WERI-Rb-1 (cell line): ENCODE measurements around the gene SNX27.
"Not testable (repeated sequence)": the region's sequence is repeated elsewhere in the genome, so short reads cannot be mapped to it uniquely, and the experiment has no call there.

Experiments used
- DNase-seq: peaks from one replicate; pipeline ENCODE4 v3.0.0-alpha.2; 2020
- H3K27ac ChIP-seq: fragments of 250-450 bp; sonication (Bioruptor Pico); 2 replicates; pipeline ENCODE4 v1.5.1; 2020; ENCODE audit warnings: mild to moderate bottlenecking, moderate library complexity
- H3K27me3 ChIP-seq: fragments of 250-450 bp; sonication (Bioruptor Pico); 2 replicates; pipeline ENCODE4 v1.5.1; 2021; ENCODE audit warnings: mild to moderate bottlenecking, low read depth, moderate library complexity; ENCODE audit not compliant: insufficient read depth, severe bottlenecking
- H3K36me3 ChIP-seq: fragments of 250-450 bp; sonication (Bioruptor Pico); 2 replicates; pipeline ENCODE4 v1.5.1; 2020; ENCODE audit warnings: mild to moderate bottlenecking, moderate library complexity
- H3K4me3 ChIP-seq: 2 replicates; pipeline ENCODE4 v1.5.1; 2011; ENCODE audit warnings: low read depth, mild to moderate bottlenecking, control low read depth, low read length
- H3K9me3 ChIP-seq: fragments of 250-450 bp; sonication (Bioruptor Pico); 2 replicates; pipeline ENCODE4 v1.5.1; 2021; ENCODE audit warnings: mild to moderate bottlenecking, moderate library complexity; ENCODE audit not compliant: severe bottlenecking
- TF ChIP-seq, protein P1 (sequence below): IDR thresholded peaks from 2 replicates; pipeline ENCODE4 v1.5.1; 2011; ENCODE audit warnings: low read depth, mild to moderate bottlenecking, control low read depth, inconsistent platforms, low read length

SNX27 gene

DNA sequence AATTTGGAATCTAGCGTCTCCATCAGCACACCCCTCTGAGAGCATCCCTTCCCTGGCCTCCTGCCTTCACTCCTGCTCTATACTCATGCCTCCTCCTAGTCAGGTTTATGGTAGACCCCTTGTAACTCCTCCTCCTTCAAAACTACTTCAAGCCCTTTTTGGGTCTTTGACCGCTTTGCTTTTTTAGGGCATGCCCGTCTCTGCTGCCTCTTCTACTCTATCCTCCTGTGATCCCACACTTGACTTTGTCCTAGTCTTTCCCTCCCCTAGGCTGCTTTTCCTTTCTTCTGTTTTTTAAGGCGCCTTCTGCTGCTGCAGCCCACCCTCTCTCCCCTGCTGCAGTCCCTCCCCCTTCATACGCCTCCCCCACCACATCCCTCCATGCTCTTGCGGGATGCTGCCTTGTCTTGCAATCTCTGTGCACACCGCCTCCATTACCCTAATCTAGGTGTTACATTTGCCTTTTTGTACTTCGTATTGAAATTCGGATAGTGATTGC, 1.5 kb downstream of the SNX27 start:
- H3K27ac ChIP-seq, result no peak overlapping the region
- H3K36me3 ChIP-seq, result peaks cover 25% of the 10 kb centered on the region
- H3K4me3 ChIP-seq, result peak overlapping the region; percentile 88
- H3K9me3 ChIP-seq, result no peaks in the 10 kb centered on the region
- no peaks in the 10 kb centered on the region for H3K27me3 ChIP-seq
- no peak for DNase-seq
- TF ChIP-seq, protein P1, sequence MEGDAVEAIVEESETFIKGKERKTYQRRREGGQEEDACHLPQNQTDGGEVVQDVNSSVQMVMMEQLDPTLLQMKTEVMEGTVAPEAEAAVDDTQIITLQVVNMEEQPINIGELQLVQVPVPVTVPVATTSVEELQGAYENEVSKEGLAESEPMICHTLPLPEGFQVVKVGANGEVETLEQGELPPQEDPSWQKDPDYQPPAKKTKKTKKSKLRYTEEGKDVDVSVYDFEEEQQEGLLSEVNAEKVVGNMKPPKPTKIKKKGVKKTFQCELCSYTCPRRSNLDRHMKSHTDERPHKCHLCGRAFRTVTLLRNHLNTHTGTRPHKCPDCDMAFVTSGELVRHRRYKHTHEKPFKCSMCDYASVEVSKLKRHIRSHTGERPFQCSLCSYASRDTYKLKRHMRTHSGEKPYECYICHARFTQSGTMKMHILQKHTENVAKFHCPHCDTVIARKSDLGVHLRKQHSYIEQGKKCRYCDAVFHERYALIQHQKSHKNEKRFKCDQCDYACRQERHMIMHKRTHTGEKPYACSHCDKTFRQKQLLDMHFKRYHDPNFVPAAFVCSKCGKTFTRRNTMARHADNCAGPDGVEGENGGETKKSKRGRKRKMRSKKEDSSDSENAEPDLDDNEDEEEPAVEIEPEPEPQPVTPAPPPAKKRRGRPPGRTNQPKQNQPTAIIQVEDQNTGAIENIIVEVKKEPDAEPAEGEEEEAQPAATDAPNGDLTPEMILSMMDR, result no peak

DNA sequence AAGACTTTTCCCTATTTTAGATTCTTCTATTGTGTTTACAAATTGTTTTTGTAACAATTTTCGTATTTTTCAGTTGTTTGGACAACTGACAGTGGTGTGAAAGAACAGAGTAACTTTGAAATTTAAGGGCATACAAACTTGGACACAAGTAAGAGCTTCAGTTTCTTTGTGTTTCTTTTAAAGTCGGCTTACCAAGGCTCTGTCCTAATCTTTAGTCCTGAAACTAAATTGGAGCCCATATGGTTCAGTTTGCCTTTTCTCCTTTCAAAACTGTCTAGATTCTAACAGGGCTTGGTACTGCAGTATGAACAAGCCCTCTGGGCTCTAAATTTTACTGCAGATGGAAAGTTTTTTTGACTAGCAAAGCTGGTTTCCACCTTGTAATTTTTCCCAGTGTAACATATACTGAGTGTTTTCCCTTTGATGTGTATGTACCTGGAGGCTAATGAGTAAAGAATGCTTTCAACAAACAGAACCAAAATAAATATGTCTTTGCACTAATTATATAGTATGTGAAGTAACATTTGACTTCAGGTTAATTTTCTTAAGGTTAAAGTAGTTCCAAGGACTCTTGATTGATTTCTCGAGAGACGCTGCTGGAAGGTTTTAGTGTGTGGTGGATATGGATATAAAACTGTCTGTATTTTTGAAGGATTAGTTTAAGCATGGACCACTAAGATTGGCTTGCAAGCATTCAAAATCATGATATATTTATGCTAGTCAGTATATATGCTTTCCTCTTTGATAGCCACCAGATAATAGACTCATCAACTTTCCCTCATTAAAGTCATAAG, 4.1 kb downstream of the SNX27 start:
- DNase-seq, result no peak
- H3K27ac ChIP-seq, result peak overlapping the region; percentile 0; the same call in 1 of the 2 replicates
- peaks cover 31% of the 10 kb centered on the region for H3K36me3 ChIP-seq
- no peaks in the 10 kb centered on the region for H3K9me3 ChIP-seq
- TF ChIP-seq, protein P1, result no peak
- H3K27me3 ChIP-seq, result no peaks in the 10 kb centered on the region
- H3K4me3 ChIP-seq, result no peak overlapping the region

- Histone ChIP-seq H3K27me3 (no peaks in the 10 kb centered on the region), H3K36me3 (peaks cover 31% of the 10 kb centered on the region), H3K27ac (no peak overlapping the region), H3K9me3 (no peaks in the 10 kb centered on the region), H3K4me3 (no peak overlapping the region)
- no peak for DNase-seq
- TF ChIP-seq, protein P1, result no peak
These were observed 4.6 kb downstream of the SNX27 start for GRCh38 chr1:151616505-151616849.

- H3K9me3 ChIP-seq, result no peaks in the 10 kb centered on the region
- DNase-seq, result no peak
- no peak overlapping the region for H3K27ac ChIP-seq
- TF ChIP-seq, protein P1, result no peak
- H3K4me3 ChIP-seq, result no peak overlapping the region
- H3K36me3 ChIP-seq, result peaks cover 26% of the 10 kb centered on the region
- H3K27me3 ChIP-seq, result no peaks in the 10 kb centered on the region
These were observed 6.2 kb downstream of the SNX27 start for GRCh38 chr1:151618003-151618402.

GRCh38 chr1:151618470-151618869, 6.6 kb downstream of the SNX27 start:
- TF ChIP-seq, protein P1, result no peak
- H3K4me3 ChIP-seq, result no peak overlapping the region
- peaks cover 26% of the 10 kb centered on the region for H3K36me3 ChIP-seq
- no peaks in the 10 kb centered on the region for H3K9me3 ChIP-seq
- DNase-seq, result no peak
- H3K27me3 ChIP-seq, result no peaks in the 10 kb centered on the region
- no peak overlapping the region for H3K27ac ChIP-seq

- H3K9me3 ChIP-seq, H3K27me3 ChIP-seq, DNase-seq, H3K4me3 ChIP-seq, H3K27ac ChIP-seq: not testable (repeated sequence)
- H3K36me3 ChIP-seq, result peaks cover 31% of the 10 kb centered on the region
These were observed 7.1 kb downstream of the SNX27 start for GRCh38 chr1:151618996-151619395.
